GM12878 (cell line): ENCODE data around the gene SNAP29. TPM values are rescaled to one million over a fixed set of nuclear protein-coding genes. Genes with fewer than 3 reads are reported as not detected.

Experiments
- ATAC-seq: fragments of 200-7000 bp; cut with Tn5 transposase; 3 replicates; pipeline ENCODE4 v1.9.1; 2020; ENCODE audit warnings: mild to moderate bottlenecking, moderate library complexity
- BruUV-seq: library from RNA; stranded (reverse); fragments of 400-500 nt; replicated peaks from 2 replicates; lab custom pipeline; 2021; lab: Mats Ljungman, UMichigan
- CTCF ChIA-PET: fragments of 300-600 bp; sonication (Branson Sonifier 250); formaldehyde crosslinking; extraction: SDS; loops from one replicate; lab custom pipeline; 2021; ENCODE audit warnings: inconsistent platforms; lab: Yijun Ruan, JAX
- POLR2A ChIA-PET: fragments of 350-600 bp; formaldehyde crosslinking; extraction: SDS; loops from one replicate; lab custom pipeline; 2021; ENCODE audit warnings: inconsistent platforms; lab: Charles Lee
- RAD21 ChIA-PET: fragments of 300-600 bp; sonication (Branson Sonifier 250); formaldehyde crosslinking; loops from one replicate; lab custom pipeline; 2023; ENCODE audit warnings: antibody characterized with exemption; ENCODE audit not compliant: unreplicated experiment; lab: Charles Lee
- SMC1A ChIA-PET: fragments of 300-600 bp; sonication (Branson Sonifier 250); formaldehyde crosslinking; loops from one replicate; lab custom pipeline; 2023; ENCODE audit not compliant: unreplicated experiment, uncharacterized antibody; lab: Charles Lee
- DNase-seq: peaks from one replicate; pipeline ENCODE4 v3.0.0-alpha.2; 2011; ENCODE audit warnings: low read depth, low spot score
- FAIRE-seq: peaks from 3 replicates; lab custom pipeline; 2011; peaks lifted over from hg19 to GRCh38; lab: Jason Lieb, UNC
- H2AFZ ChIP-seq: 2 replicates; pipeline ENCODE4 v1.6.0; 2011; ENCODE audit warnings: low read depth, low read length, control low read depth; ENCODE audit not compliant: control insufficient read depth
- H3K27ac ChIP-seq: 2 replicates; pipeline ENCODE4 v1.5.1; 2011; ENCODE audit warnings: control low read depth; ENCODE audit not compliant: control insufficient read depth, insufficient read depth
- H3K27me3 ChIP-seq, 2 experiments: replicated peaks in 1 of 2; 2 replicates each; pipeline versions ENCODE4 v1.6.0 to v1.6.1; 2011; ENCODE audit warnings: low read length in 1 of 2; ENCODE audit not compliant: control insufficient read depth in 2 of 2, insufficient read depth in 2 of 2
- H3K36me3 ChIP-seq, 2 experiments: 2 replicates each; pipeline ENCODE4 v1.5.1; 2011; ENCODE audit warnings: low read length in 1 of 2; ENCODE audit not compliant: control insufficient read depth in 2 of 2, insufficient read depth in 2 of 2
- H3K4me1 ChIP-seq: 2 replicates; pipeline ENCODE4 v1.6.1; 2011; ENCODE audit warnings: mild to moderate bottlenecking, low read length, moderate library complexity, mixed read lengths; ENCODE audit not compliant: control insufficient read depth, insufficient read depth
- H3K4me2 ChIP-seq: 2 replicates; pipeline ENCODE4 v1.6.0; 2011; ENCODE audit warnings: control low read depth; ENCODE audit not compliant: control insufficient read depth, insufficient read depth
- H3K4me3 ChIP-seq: fragments of 200-600 bp; sonication (generic); 2 replicates; pipeline ENCODE4 v1.5.1; 2016
- H3K79me2 ChIP-seq: 2 replicates; pipeline ENCODE4 v1.6.0; 2011; ENCODE audit warnings: low read length; ENCODE audit not compliant: control insufficient read depth, insufficient read depth
- H3K9ac ChIP-seq: 2 replicates; pipeline ENCODE4 v1.8.0; 2011; ENCODE audit warnings: low read length, control low read depth, mixed read lengths; ENCODE audit not compliant: control insufficient read depth, insufficient read depth
- H3K9me3 ChIP-seq: replicated peaks from 3 replicates; pipeline ENCODE4 v1.5.1; 2011; ENCODE audit warnings: mild to moderate bottlenecking, low read length; ENCODE audit not compliant: control insufficient read depth, insufficient read depth
- H4K20me1 ChIP-seq: 2 replicates; pipeline ENCODE4 v1.6.0; 2011; ENCODE audit not compliant: control insufficient read depth, insufficient read depth
- HDAC2 ChIP-seq: fragments of 200-600 bp; sonication (generic); IDR thresholded peaks from 2 replicates; pipeline ENCODE4 v1.6.1; 2017
- IKZF2 ChIP-seq, 2 experiments: fragments of 450-650 bp; IDR thresholded peaks; 2 replicates each; pipeline ENCODE4 v1.6.1; 2017; ENCODE audit warnings: mild to moderate bottlenecking in 2 of 2, moderate library complexity in 2 of 2
- PAX5 ChIP-seq: IDR thresholded peaks from 2 replicates; pipeline ENCODE4 v1.6.1; 2011; ENCODE audit warnings: low read depth, low read length, borderline replicate concordance
- RELA ChIP-seq: fragments of 450-650 bp; IDR thresholded peaks from 2 replicates; pipeline ENCODE4 v1.8.0; 2014; ENCODE audit warnings: borderline replicate concordance; ENCODE audit not compliant: partially characterized antibody
- WGBS: methylation state at CpG from one replicate; pipeline ENCODE4 v1.1.6; 2016; ENCODE audit warnings: low lambda C conversion rate; ENCODE audit not compliant: insufficient replicate concordance, insufficient coverage; ENCODE audit errors: missing lambda C conversion rate; 5-methylcytosine and 5-hydroxymethylcytosine counted together
- in situ Hi-C: fragments of 300-500 bp; cut with MboI; formaldehyde crosslinking; loops from 9 replicates; pipeline ENCODE4 v1.14.3; 2018; ENCODE audit warnings: mixed read lengths
- intact Hi-C: fragments of 100-400 bp; cut with micrococcal nuclease; formaldehyde crosslinking; loops from one replicate; pipeline ENCODE4 v1.14.2; 2022; ENCODE audit not compliant: unreplicated experiment
- polyA plus RNA-seq, 11 experiments: library from polyadenylated mRNA; depleted of rRNA in 4 of 11; unstranded in 6 of 11; stranded (reverse) in 5 of 11; fragments of >200 nt; fragmentation: Nextera tagmentation in 4 of 11; fragmentation: Illumina TruSeq in 1 of 11; extraction: Ambion mirVana in 4 of 11; extraction: Trizol in 1 of 11; gene quantifications; 1 replicate in 1 of 11; 2 replicates in 10 of 11; pipeline versions ENCODE4 v1.2.1 to v1.2.3, GENCODE V29; 2011 to 2016; ENCODE audit warnings: inconsistent platforms in 2 of 11, missing spikeins in 2 of 11, low read depth in 1 of 11
- total RNA-seq, 4 experiments: library from RNA; depleted of rRNA in 3 of 4; stranded (reverse); fragments of >200 nt in 3 of 4; fragmentation: Illumina TruSeq in 1 of 4; extraction: Trizol in 1 of 4; gene quantifications; 2 replicates each; pipeline versions ENCODE4 v1.2.1 to v1.2.3, GENCODE V29; 2013 to 2021

The SNAP29 gene
- total and polyA plus RNA-seq, 10 of the 15 experiments (the other 5 are each of a cell fraction or from before 2014, with no cell fraction given), result 4.7 to 45.7 (median 27.9) TPM

- POLR2A ChIA-PET, result no interaction called here
- H3K9ac ChIP-seq, result no peak overlapping the region
- H3K4me2 ChIP-seq, result no peak overlapping the region
- CTCF ChIA-PET, result no interaction called here
- no peaks in the 10 kb centered on the region for H4K20me1 ChIP-seq
- no peaks in the 10 kb centered on the region for H3K79me2 ChIP-seq
- SMC1A ChIA-PET, result interaction anchor here (2.5 kb wide), 1 partner anchor 16 kb away, joined by 6 read pairs; no protein-coding TSS in a partner anchor
- no peak for TF ChIP-seq HDAC2
- RAD21 ChIA-PET, result no interaction called here
- H3K27ac ChIP-seq, result no peak overlapping the region
- intact Hi-C loops, result no loop called here
- no peaks in the 10 kb centered on the region for H3K27me3 ChIP-seq
- in situ Hi-C loops, result no loop called here
- no peaks in the 10 kb centered on the region for H3K9me3 ChIP-seq
- no TSS peak for BruUV-seq
- 92% methylated on average over 3 of the region's 3 CpGs for WGBS
- H3K4me1 ChIP-seq, result no peaks in the 10 kb centered on the region
- H3K4me3 ChIP-seq, result no peak overlapping the region
- H2AFZ ChIP-seq, result no peak overlapping the region
- DNase-seq, result no peak
- ATAC-seq, result no peak
- peaks cover 4 to 6% of the 10 kb centered on the region in 2 experiments for H3K36me3 ChIP-seq
- FAIRE-seq, result no peak
These were observed 29.2 kb upstream of the SNAP29 start for GRCh38 chr22:20829491-20830134.

GRCh38 chr22:20833225-20833665, 25.6 kb upstream of the SNAP29 start:
- SMC1A ChIA-PET, result no interaction called here
- no peak overlapping the region for H3K27ac ChIP-seq
- no peak overlapping the region for H3K9ac ChIP-seq
- DNase-seq (no peak), ATAC-seq (no peak), FAIRE-seq (no peak)
- POLR2A ChIA-PET, result no interaction called here
- no peaks in the 10 kb centered on the region for H3K27me3 ChIP-seq
- no TSS peak for BruUV-seq
- no peaks in the 10 kb centered on the region for H4K20me1 ChIP-seq
- H3K79me2 ChIP-seq, result no peaks in the 10 kb centered on the region; the same call in 1 of the 2 replicates
- no peak overlapping the region for H3K4me2 ChIP-seq
- no peaks in the 10 kb centered on the region for H3K9me3 ChIP-seq
- intact Hi-C loops (no loop called here), in situ Hi-C loops (no loop called here)
- TF ChIP-seq PAX5 (no peak), IKZF2 (IDR thresholded peaks at IDR 0.05) (no peak), RELA (no peak)
- 97% methylated on average over 6 of the region's 6 CpGs for WGBS
- peaks cover 4 to 9% of the 10 kb centered on the region in 2 experiments for H3K36me3 ChIP-seq
- CTCF ChIA-PET, result no interaction called here
- H3K4me3 ChIP-seq, result no peak overlapping the region
- peaks cover 5% of the 10 kb centered on the region for H3K4me1 ChIP-seq
- RAD21 ChIA-PET, result no interaction called here
- no peak overlapping the region for H2AFZ ChIP-seq
